ENCODE measurements around the gene MCC.

- TF ChIP-seq CTCF (IDR thresholded peaks at IDR 0.05; ENCODE audit: poor library complexity) (no peak), EZH2phosphoT487 (IDR thresholded peaks at IDR 0.05; ENCODE audit: low read depth, severe bottlenecking, unreplicated experiment) (no peak)
Measured at GRCh38 chr5:113234546-113234945, 253.7 kb downstream of the MCC start.

Measured in hepatocyte (in vitro differentiated cells).